Stimulated activated memory B cell treated with anti-CD40 and anti-IgM and Interleukin-4, amounts not matched to agents 10 μg/mL and 1 μg/mL and 100 μg/mL, for 72 hours (primary cell): Measurements from ENCODE around the gene WNT7A.
"Not testable (repeated sequence)": the region's sequence is repeated elsewhere in the genome, so short reads cannot be mapped to it uniquely, and the experiment has no call there.

Experiments
- ATAC-seq: fragments of 150-1000 bp; cut with Tn5 transposase; 2 replicates; pipeline ENCODE4 v1.10.0; 2021
- H3K27ac Mint-ChIP-seq: one replicate; pipeline ENCODE4 v1.8.0; 2022; ENCODE audit warnings: mild to moderate bottlenecking, mixed read lengths
- H3K27me3 Mint-ChIP-seq: one replicate; pipeline ENCODE4 v1.8.0; 2022; ENCODE audit warnings: mixed read lengths
- H3K36me3 Mint-ChIP-seq: one replicate; pipeline ENCODE4 v1.8.0; 2022; ENCODE audit warnings: mixed read lengths
- H3K4me1 Mint-ChIP-seq: one replicate; pipeline ENCODE4 v1.8.0; 2022; ENCODE audit warnings: mixed read lengths
- H3K4me3 Mint-ChIP-seq: one replicate; pipeline ENCODE4 v1.8.0; 2022; ENCODE audit warnings: mild to moderate bottlenecking, moderate library complexity, mixed read lengths
- H3K9me3 Mint-ChIP-seq: one replicate; pipeline ENCODE4 v1.8.0; 2022; ENCODE audit warnings: mixed read lengths

The WNT7A gene

DNA sequence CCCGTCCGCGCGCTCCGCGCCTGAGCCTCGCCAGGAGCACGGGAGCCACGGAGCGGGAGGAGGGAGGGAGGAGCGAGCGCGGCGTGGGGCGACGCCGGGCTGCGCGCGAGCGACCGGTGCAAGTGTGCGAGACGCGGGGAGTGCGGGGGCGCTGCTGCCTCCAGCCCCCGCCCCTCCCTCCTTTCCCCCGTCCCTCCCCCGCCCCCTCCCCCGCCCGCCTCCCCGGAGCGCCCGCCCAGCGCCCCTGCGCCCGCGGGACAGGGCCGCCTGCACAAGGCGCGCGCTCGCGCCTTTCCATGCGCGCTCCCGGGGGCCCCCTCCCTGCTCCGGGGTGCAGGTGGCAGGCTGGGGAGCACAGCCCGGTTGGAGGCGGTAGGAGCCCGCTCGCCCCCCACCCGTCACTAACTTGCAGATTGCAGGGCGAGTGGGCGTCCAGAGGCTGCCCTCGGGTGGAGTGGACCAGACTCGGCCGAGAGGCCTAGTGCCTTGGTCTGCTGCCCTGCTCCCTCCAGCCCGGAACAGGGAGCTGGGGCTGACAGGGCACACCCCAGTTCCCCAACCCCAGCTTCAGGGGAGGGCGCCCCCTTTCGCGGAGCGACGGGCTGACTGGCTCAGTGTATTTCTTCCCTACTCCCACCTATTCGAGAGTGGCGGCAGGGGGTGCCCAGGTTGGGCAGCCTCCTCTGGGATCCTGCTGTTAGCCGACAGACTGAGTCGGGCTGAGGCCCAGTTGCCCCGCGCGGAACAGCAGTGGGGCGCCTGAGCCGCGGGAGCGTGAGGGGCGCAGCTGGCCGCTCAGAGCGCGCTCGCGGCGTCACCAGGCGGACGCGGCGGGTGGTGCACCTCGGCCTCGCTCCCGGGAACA is at the start of gene WNT7A:
Gene WNT7A, minus strand, starts transcription at position 126 of the 865 bp plus-strand sequence. CDS start 255 bp downstream, outside the sequence.
- H3K4me3 Mint-ChIP-seq: peak within 1 kb of the TSS; percentile 13
- ATAC-seq: peak; percentile 31
- peaks cover 75% of the 10 kb centered on the region for H3K27me3 Mint-ChIP-seq

DNA sequence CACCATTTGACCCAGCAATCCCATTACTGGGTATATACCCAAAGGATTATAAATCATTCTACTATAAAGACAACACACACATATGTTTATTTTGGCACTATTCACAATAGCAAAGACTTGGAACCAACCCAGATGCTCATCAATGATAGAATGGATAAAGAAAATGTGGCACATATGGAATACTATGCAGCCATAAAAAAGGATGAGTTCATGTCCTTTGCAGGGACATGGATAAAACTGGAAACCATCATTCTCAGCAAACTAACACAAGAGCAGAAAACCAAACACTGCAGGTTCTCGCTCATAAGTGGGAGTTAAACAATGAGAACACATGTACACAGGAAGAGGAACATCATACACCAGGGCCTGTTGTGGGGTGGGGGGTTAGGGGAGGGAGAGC is 48.9 kb upstream of the WNT7A start:
- not testable (repeated sequence) for ATAC-seq, H3K27ac Mint-ChIP-seq, H3K4me1 Mint-ChIP-seq, H3K4me3 Mint-ChIP-seq, H3K36me3 Mint-ChIP-seq
- Mint-ChIP-seq H3K27me3 (peaks cover 41% of the 10 kb centered on the region), H3K9me3 (peaks cover 22% of the 10 kb centered on the region)

More for the DNA sequence above, at the start of gene WNT7A:
- peaks cover 5% of the 10 kb centered on the region for H3K4me1 Mint-ChIP-seq
- H3K9me3 Mint-ChIP-seq: peaks cover 3% of the 10 kb centered on the region
- H3K27ac Mint-ChIP-seq: no peak within 1 kb of the TSS
- no peaks in the 10 kb centered on the region for H3K36me3 Mint-ChIP-seq

DNA sequence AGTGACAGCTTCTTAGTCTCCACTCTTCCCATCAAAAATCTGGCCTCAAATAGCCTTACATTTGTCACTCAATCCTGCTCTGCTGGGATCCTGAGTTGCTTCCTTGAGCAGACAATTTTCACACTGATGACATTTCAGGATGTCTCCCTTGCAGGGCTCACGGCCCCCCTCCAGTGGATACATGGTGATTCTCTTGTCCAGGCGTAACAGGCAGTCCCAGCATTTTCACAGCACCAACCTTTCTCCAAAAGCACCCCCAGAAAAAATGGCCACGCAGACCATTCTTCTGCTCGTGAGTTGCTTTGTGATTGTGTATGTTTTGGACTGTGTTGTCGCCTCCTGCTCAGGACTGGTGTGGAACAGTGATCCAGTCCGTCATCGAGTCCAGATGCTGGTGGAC is 47.4 kb upstream of the WNT7A start:
- Mint-ChIP-seq H3K4me3 (no peak overlapping the region), H3K27ac (no peak overlapping the region), H3K9me3 (peaks cover 22% of the 10 kb centered on the region), H3K27me3 (peaks cover 26% of the 10 kb centered on the region), H3K4me1 (no peaks in the 10 kb centered on the region), H3K36me3 (no peaks in the 10 kb centered on the region)
- no peak for ATAC-seq

DNA sequence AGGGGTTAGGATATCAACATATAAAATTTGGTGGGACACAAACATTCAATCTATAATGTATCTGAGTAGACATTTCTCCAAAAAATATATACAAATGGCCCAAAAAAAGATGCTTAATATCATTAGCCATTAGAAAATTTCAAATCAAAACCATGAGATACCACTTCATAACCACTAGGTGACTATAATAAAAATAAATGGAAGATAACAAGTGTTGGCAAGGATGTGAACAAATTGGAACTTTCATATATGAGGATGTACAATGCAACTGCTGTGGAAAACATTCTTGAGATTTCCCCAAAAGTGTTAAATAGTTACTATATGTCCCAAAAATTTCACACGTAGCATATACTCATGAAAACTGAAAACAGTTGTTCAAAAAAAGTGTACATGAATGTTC is 36.5 kb upstream of the WNT7A start:
- ATAC-seq: no peak
- H3K27ac Mint-ChIP-seq: no peak overlapping the region
- peaks cover 27% of the 10 kb centered on the region for H3K9me3 Mint-ChIP-seq
- no peaks in the 10 kb centered on the region for H3K4me1 Mint-ChIP-seq
- no peak overlapping the region for H3K4me3 Mint-ChIP-seq
- peaks cover 13% of the 10 kb centered on the region for H3K27me3 Mint-ChIP-seq
- no peaks in the 10 kb centered on the region for H3K36me3 Mint-ChIP-seq

DNA sequence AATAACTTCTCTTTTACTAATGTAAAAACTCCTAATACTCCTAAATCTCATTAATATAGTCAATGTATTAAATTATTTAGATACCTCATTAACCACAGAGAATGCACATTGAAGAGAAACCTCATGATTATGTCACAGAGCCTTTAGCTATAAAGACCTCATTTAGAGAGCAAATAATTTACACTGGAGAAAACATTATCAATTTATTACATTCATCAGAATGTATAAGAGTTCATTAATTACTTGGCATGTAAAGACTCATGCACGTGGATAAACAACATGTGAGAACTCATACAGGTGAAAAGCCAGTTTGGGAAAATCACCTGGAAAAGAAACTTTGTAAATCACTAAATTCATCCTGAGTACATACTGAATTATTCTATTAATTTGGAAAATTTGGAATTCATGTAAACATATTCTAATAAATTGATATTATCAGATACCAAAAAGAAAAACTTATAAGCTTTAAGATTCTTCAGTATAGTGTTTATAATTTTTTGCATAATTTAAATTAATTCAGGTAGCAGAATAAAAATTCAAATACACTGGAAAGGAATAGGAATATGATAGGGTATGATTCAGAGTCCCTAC is 22.9 kb upstream of the WNT7A start:
- ATAC-seq: no peak
- no peaks in the 10 kb centered on the region for H3K4me1 Mint-ChIP-seq
- H3K4me3 Mint-ChIP-seq: no peak overlapping the region
- H3K36me3 Mint-ChIP-seq: peaks cover 13% of the 10 kb centered on the region
- H3K27me3 Mint-ChIP-seq: peaks cover 25% of the 10 kb centered on the region
- H3K27ac Mint-ChIP-seq: no peak overlapping the region
- H3K9me3 Mint-ChIP-seq: peaks cover 41% of the 10 kb centered on the region

DNA sequence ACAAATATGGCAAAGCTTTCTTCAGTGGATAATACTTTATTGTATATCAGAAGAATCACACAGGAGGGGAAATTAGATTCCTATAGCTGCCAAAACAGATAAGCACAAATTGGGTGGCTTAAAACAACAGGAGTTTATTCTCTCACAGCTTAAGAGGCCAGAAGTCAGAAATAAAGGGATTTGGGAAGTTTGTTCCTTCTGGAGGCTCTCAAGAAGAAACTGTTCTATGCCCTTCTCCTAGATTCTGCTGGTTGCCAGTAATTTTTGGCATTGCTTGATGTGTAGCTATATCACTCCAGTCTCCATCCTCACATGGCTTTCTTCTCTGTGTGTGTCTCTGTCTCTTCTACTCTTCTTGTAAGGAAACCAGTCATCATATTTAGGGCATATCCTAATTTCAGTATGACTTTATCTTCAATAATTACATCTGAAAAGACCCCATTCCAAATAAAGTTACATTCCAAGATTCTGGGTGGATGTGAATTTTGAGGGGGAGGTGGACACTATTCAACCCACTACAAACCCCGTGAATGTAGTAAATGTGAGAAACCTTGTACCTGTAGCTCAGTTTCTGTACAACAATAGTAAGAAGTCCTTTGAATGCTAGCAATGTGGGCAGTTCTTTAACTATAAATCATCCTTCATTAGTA is 22.2 kb upstream of the WNT7A start:
- Mint-ChIP-seq H3K4me3 (no peak overlapping the region), H3K27me3 (peaks cover 25% of the 10 kb centered on the region), H3K4me1 (no peaks in the 10 kb centered on the region), H3K36me3 (peaks cover 13% of the 10 kb centered on the region), H3K27ac (no peak overlapping the region), H3K9me3 (peaks cover 40% of the 10 kb centered on the region)
- no peak for ATAC-seq

DNA sequence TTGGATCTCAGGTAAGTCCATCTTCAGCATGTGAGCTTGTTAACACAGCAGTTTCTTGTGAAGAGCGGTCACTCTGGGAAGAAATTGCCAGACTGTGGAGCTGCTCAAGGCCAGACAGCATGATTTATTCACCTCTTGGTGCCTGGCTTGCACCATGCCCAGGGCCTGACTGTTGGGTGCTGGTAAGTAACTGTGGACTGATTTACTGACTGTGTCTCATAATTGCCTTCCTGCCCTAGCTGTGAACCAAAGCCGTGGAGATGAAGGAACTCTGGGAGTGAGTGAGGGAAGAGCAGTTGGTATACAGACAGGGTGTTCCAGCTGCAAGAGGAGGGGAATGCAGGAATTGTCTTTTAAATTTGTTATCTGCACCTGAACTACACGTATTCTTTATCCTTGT is 18.5 kb upstream of the WNT7A start:
- Mint-ChIP-seq H3K4me1 (peaks cover 20% of the 10 kb centered on the region), H3K27ac (no peak overlapping the region), H3K4me3 (no peak overlapping the region), H3K9me3 (peaks cover 19% of the 10 kb centered on the region), H3K27me3 (peaks cover 13% of the 10 kb centered on the region), H3K36me3 (peaks cover 13% of the 10 kb centered on the region)
- ATAC-seq: no peak

DNA sequence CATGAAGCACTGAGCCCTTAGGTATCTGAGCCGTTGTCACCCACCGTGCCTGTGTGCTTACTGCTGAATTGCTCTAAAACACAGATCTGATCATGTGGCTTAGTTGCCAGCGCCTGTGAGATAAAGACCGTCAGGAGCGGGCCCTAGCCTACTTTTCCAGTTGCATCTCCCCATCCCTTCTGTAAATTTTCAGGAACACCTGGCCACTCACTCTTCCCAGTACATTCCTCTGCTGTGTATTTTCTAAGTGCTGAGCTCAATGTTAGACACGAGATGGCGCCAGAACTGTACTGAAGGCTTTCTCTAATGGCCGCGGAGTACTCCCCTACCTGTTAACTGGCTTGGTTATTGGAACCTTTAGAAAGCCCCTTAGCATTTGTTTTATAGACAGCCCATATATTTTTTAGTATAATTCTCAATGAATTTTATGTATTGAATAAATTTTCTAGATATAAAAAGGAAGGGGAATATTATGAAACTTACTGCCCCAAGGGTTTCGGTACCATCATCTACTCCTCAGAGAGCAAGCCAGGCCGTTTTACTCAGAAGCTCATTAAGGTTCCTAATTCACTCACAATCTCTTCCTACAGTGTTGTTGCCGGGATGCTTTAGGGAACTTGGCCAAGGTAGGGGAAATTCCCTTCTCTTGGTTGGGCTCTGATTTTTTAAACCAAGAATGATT is 16.7 kb upstream of the WNT7A start:
- no peak for ATAC-seq

DNA sequence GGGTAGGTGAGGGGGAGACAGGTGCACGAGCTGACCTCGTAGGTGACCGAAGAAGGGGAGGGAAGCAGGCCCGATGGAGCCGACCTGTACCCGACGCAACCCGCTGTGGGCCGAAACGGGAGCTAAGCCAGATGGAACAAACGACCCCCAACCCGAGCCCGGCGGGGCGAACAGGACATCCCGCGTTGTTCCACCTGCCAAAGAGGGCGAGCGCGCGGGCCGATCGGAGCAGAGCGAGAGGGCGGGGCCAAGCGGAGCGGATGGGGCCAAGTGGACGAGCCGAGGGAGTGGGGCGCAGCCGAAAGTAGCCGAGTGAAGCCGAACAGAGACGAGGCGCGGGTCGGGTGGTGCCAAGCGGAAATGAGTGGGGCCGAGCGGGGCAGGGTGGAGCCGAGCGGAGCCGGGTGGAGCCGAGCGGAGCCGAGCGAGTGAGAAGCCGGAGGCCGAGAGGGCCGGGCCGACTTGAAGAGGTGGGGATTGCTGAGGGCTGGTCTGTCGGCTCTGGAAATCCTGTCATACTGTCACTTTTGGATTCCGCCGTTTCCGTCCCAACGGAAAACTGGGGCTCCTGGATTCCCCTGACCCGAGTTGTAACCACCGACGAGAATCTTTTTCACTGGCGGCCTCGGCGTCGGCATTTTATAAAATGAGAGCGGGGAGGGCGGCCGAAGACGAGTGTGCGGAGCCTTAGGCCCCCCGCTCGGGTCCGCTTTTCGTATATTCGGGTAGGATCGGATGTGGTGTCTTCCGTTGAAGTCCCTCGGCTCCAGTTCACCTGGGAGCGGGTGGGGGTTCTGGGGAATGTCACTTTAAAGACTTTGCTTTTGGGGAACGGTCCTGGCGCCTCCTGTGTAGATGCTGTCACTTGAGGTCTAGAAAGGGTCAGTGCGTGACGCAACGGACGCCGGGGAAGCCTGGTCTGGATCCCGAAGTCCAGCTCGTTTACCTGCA is 15.6 kb upstream of the WNT7A start:
- H3K4me1 Mint-ChIP-seq: peaks cover 29% of the 10 kb centered on the region
- H3K4me3 Mint-ChIP-seq: peak overlapping the region; percentile 84
- peaks cover 13% of the 10 kb centered on the region for H3K27me3 Mint-ChIP-seq
- peak; percentile 98 for ATAC-seq
- peaks cover 13% of the 10 kb centered on the region for H3K9me3 Mint-ChIP-seq
- peak overlapping the region; percentile 79 for H3K27ac Mint-ChIP-seq
- H3K36me3 Mint-ChIP-seq: peaks cover 8% of the 10 kb centered on the region

More for the DNA sequence above, 16.7 kb upstream of the WNT7A start:
- Mint-ChIP-seq H3K4me3 (peak overlapping the region; percentile 30), H3K4me1 (peaks cover 20% of the 10 kb centered on the region), H3K36me3 (peaks cover 13% of the 10 kb centered on the region), H3K27ac (no peak overlapping the region), H3K9me3 (peaks cover 19% of the 10 kb centered on the region), H3K27me3 (peaks cover 13% of the 10 kb centered on the region)

DNA sequence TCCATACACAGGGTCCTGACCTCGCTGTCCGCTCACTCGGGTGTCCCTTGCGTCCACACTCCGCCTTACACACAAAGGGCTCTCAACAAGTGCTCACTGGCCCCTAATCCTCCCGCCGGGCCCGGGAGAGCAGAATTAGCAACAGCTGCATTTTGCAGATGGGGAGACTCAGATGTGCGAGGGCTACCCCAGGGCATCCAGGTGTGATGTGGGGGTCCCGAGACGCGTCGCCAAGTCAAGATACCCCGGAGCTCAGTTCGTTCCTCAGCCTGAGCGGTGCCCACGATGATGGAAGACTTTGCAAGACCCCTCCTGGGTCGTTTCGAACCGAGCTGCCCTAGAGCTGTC is 14.9 kb upstream of the WNT7A start:
- H3K9me3 Mint-ChIP-seq: peaks cover 13% of the 10 kb centered on the region
- H3K27me3 Mint-ChIP-seq: peaks cover 11% of the 10 kb centered on the region
- peak overlapping the region; percentile 79 for H3K27ac Mint-ChIP-seq
- H3K36me3 Mint-ChIP-seq: peaks cover 8% of the 10 kb centered on the region
- peak overlapping the region; percentile 84 for H3K4me3 Mint-ChIP-seq
- ATAC-seq: no peak
- peaks cover 31% of the 10 kb centered on the region for H3K4me1 Mint-ChIP-seq

DNA sequence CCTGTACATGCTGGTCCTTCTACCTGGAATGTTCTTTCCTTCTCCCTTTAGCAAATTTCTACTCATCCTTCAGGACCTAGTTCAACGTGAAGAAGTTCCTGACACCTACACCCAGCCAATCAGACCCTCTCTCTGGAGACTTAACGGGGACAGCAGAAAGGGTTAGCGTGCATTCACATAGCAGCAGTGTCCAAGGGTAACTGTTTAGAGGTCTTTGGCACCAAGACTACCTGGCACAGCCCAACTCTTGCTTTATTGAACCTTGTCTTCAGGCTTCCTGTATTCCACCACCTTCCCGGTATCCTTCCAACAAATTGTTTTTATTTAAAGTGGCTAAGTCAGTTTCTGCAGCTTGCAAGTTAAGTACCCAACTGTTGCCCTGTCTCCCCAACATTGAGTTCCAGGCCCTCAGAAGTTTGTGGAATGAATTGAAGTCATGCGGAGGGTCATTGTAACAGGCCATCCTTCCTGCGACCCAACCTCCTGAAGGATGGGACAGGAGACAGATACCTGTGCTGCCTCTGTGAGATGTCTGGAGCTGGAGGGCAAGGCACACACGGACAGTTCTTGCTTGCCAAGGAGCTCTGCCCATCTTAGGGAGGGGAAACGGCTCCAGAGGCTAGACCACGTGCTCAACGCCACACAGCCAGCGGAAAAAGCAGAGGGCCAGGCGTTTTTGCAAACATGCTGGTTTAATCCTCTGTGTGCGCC is 14.4 kb upstream of the WNT7A start:
- Mint-ChIP-seq H3K4me1 (peaks cover 31% of the 10 kb centered on the region), H3K27me3 (peaks cover 6% of the 10 kb centered on the region), H3K9me3 (peaks cover 9% of the 10 kb centered on the region), H3K4me3 (no peak overlapping the region), H3K27ac (no peak overlapping the region), H3K36me3 (peaks cover 3% of the 10 kb centered on the region)
- ATAC-seq: no peak

DNA sequence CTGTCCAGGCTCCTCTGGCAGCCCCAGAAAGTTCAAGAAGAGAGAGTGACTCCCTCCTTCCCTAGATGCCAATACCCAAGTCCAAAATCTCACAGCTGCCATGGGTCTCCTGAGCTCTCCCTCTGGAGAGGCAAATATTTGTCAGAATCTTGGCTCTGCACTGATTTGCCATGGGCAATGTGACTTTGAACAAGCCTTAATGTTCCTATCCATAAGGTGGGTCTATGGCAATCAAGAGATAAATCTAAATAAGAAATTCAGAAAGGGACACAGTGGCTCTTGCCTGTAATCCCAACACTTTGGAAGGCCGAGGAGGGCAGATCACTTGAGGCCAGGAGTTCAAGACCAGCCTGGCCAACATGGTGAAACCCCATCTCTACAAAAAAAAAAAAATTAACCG is 12.4 kb upstream of the WNT7A start:
- Mint-ChIP-seq H3K4me3 (no peak overlapping the region), H3K4me1 (peaks cover 31% of the 10 kb centered on the region), H3K9me3 (no peaks in the 10 kb centered on the region), H3K27ac (no peak overlapping the region), H3K36me3 (no peaks in the 10 kb centered on the region), H3K27me3 (no peaks in the 10 kb centered on the region)
- no peak for ATAC-seq

DNA sequence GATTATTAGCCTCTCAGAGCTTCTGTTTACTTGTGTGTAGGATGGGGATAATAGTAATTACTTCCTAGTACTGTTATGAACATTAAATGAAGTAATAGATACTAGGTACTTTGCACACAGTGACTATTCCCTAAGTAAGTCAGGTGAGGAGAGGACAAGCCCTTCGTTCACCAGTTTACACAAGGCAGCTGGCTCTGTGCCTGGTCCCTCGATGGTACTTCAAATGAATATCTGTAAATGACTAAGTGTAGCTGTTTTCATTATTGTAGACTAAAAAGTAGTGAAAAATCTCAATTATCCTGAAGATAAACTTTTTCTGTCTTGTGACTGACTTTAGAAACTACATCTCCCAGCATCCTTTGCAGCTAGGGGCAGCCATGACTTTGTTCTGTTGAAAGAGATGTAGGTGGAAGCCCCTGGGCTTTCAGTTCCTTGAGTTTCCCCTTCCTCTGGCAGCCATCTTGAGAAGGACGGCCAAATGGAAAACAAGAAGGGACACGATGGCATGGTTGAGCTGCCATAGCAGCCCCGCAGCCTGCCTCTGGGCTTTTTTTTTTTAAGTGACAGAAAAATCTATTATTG is 11.7 kb upstream of the WNT7A start:
- Mint-ChIP-seq H3K27ac (no peak overlapping the region), H3K4me1 (peaks cover 29% of the 10 kb centered on the region)
- no peak for ATAC-seq

DNA sequence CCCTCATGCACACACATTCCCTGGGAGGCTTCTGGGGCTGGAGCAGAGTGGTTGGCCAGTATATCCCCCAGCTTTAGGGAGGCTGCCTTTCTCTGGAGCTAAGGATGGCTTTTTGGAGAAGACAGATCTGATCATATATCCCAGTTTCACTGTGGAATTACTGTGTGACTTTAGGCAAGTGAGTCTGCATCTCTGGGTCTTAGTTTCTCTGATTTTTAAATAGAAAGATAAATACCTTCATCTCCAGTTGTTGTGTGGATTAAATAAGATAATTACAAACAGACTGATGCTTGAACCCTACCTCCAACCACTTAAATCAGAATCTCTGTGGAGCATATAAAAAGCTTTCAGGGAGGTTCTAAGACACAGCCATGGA is 11.1 kb upstream of the WNT7A start:
- Mint-ChIP-seq H3K27me3 (no peaks in the 10 kb centered on the region), H3K4me1 (peaks cover 24% of the 10 kb centered on the region), H3K36me3 (no peaks in the 10 kb centered on the region), H3K9me3 (no peaks in the 10 kb centered on the region), H3K4me3 (no peak overlapping the region), H3K27ac (no peak overlapping the region)
- ATAC-seq: no peak

More for the DNA sequence above, 11.7 kb upstream of the WNT7A start:
- no peaks in the 10 kb centered on the region for H3K9me3 Mint-ChIP-seq
- no peaks in the 10 kb centered on the region for H3K36me3 Mint-ChIP-seq
- H3K27me3 Mint-ChIP-seq: no peaks in the 10 kb centered on the region
- H3K4me3 Mint-ChIP-seq: no peak overlapping the region
